Measurements from ENCODE around the gene JAK2.

Gene JAK2

GRCh38 chr9:4984621-4985385 lies at the start of gene JAK2:
Gene JAK2 (plus strand): TSS chr9:4985272. CDS start chr9:5021988, 36,716 bp downstream.
- peak; percentile 90 to 95 for DNase-seq

- DNase-seq: peak; percentile 72 to 83
Measured at GRCh38 chr9:4936277-4936676, 48.8 kb upstream of the JAK2 start.

- DNase-seq: peak; percentile 70 to 93
Measured at GRCh38 chr9:4936823-4937222, 48.2 kb upstream of the JAK2 start.

- DNase-seq: peak; percentile 82 to 92
Measured at GRCh38 chr9:4937446-4937845, 47.6 kb upstream of the JAK2 start.

GRCh38 chr9:4938496-4938895 lies 46.6 kb upstream of the JAK2 start:
- peak; percentile 52 to 79 for DNase-seq

- peak; percentile 82 to 91 for DNase-seq
Measured at GRCh38 chr9:4939118-4939561, 45.9 kb upstream of the JAK2 start.

- peak; percentile 79 to 93 for DNase-seq
Measured at GRCh38 chr9:4942042-4942691, 42.9 kb upstream of the JAK2 start.

- no peak for DNase-seq
Measured at GRCh38 chr9:4943346-4943745, 41.7 kb upstream of the JAK2 start.

- peak; percentile 41 to 74 for DNase-seq
Measured at GRCh38 chr9:4944431-4945211, 40.5 kb upstream of the JAK2 start.

GRCh38 chr9:4946937-4947336 lies 38.1 kb upstream of the JAK2 start:
- no peak for DNase-seq

- DNase-seq: no peak
Measured at GRCh38 chr9:4955836-4956235, 29.2 kb upstream of the JAK2 start.

GRCh38 chr9:4959031-4959430 lies 26.0 kb upstream of the JAK2 start:
- no peak for DNase-seq

GRCh38 chr9:4962085-4962484 lies 23.0 kb upstream of the JAK2 start:
- DNase-seq: no peak

- DNase-seq: no peak
Measured at GRCh38 chr9:4964540-4964939, 20.5 kb upstream of the JAK2 start.

GRCh38 chr9:4965174-4965821 lies 19.8 kb upstream of the JAK2 start:
- no peak for DNase-seq

GRCh38 chr9:4967523-4967922 lies 17.5 kb upstream of the JAK2 start:
- DNase-seq: no peak

- DNase-seq: no peak
Measured at GRCh38 chr9:4969130-4969529, 15.9 kb upstream of the JAK2 start.

- DNase-seq: peak in 1 of 2 donors; percentile 44
Measured at GRCh38 chr9:4970970-4971641, 14.0 kb upstream of the JAK2 start.

GRCh38 chr9:4973246-4973645 lies 11.8 kb upstream of the JAK2 start:
- no peak for DNase-seq

GRCh38 chr9:4973902-4974301 lies 11.2 kb upstream of the JAK2 start:
- DNase-seq: no peak

- DNase-seq: no peak
Measured at GRCh38 chr9:4979239-4979638, 5.8 kb upstream of the JAK2 start.

GRCh38 chr9:4980086-4980727 lies 4.9 kb upstream of the JAK2 start:
- DNase-seq: peak; percentile 37 to 52

Data from inflammatory macrophage treated with lipopolysaccharide for 1 hour (primary cell).